D341Med (cell line): ENCODE data around the gene TBC1D24.
"Not testable (repeated sequence)": the region's sequence is repeated elsewhere in the genome, so short reads cannot be mapped to it uniquely, and the experiment has no call there.

Source experiments
- DNase-seq: peaks from one replicate; pipeline ENCODE4 v3.0.0; 2012; ENCODE audit warnings: low spot score

The TBC1D24 gene

GRCh38 chr16:2474877-2475412 lies at the start of gene TBC1D24:
Gene TBC1D24 (plus strand): TSS chr16:2475127. CDS start chr16:2496149, 21,022 bp downstream.
- DNase-seq, result peak; percentile 96

GRCh38 chr16:2425825-2426430 lies 49.0 kb upstream of the TBC1D24 start:
- DNase-seq, result peak; percentile 5

- DNase-seq, result no peak
Measured at GRCh38 chr16:2426941-2427361, 48.0 kb upstream of the TBC1D24 start.

DNA sequence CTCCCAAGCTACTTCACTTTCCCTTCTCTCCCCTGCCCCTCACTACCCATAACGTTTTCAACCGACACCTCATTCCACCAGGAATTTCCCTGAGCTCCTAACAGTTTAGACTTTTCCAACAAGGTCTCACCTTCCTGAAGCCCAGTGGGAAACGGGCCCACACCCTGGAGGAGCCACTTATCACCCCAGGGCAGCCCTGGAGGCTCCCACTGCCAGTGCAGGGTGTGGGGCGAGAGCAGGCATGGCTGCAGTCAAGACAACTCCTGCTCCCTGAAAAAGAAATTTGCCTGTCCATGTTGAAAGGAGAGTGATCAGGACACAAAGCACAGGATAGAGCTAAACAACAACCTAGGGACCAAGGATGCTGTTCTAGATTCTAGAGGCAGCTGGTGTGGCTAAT lies 47.4 kb upstream of the TBC1D24 start:
- DNase-seq, result peak; percentile 8

DNA sequence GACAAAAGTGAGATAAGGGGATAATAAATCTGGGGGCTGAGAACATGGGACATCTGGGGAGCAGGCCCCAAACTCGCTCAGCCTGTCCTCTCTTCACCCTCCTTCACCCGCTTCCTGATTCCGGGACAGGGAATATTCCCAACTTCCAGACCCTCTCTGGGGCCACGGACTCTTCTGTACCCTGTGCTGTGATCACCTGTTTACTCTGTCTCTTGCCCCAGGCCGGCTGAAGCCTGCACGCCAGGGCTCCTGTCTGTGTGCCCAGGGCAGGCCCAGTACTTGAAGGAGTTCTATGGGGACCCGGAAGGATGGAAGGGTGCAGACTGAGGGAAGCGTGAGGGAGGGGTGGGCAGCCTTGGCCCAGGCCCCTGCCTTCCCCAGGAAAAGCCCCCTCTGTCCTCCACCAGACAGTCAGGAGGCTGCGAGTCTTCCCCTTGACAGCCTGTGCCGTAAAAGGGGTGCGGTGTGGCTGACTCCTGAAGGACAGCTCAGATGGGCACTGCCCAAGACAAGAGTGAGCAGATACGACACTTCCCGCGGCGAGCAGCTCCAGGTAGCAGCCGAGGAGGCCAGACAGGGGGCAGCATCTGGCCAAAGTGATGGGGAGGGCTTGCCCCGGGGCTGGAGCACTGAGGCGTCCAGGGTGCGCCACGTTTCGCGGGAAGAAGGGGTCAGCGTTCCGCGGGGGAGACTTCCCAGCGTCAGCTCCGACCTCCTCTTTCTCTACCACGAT lies 46.7 kb upstream of the TBC1D24 start:
- DNase-seq, result no peak

DNA sequence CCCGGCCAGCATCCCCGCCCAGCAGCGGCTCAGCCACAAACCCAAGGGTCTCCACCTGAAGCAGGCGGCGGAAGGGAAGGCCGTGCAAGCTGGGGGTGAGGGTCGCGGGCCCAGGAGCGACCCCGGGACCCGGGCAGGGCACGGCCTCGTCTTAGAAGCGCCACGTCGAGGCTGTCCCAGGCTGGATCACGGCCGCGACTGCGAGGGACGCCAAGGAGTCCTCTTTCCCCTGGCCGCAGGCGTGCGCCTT lies 46.2 kb upstream of the TBC1D24 start:
- no peak for DNase-seq

DNA sequence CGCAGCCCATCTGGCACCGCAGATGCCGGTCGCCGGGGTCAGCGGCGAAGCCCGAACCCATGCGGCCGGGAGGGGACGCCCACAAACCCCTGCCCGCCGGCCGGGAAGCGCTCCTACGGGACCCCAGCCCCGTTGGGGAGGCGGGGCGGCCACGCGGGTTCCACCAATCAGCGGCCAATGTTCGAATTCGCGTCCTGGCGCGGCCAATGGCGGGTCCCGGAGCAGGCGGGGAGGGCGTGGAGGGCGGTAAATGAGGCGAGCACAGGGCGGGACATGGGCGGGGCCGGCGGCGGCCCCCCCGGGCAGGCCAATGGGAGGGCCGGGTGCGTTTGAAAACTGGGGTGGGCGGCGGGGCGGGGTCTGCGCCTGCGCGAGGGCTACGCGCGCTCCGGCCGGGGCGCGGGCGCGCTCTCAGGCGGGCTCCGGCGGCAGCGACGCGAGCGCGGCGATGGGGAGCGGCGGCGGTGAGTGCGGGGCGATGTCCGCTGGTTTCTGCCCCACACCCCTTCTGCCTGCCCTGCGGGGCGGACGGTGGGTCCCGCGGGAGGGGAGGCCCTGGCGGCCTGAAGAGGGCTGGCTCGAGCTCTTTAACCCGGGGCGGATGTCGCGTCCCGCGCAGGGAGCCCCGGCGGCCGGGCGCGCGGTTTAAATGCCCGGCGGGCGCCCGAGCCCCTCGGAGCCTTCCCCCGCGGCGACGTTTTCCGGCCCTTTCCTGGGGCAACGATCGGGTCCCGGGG lies 45.7 kb upstream of the TBC1D24 start, which contains the start of gene CCNF:
Gene CCNF (plus strand): TSS at position 414 of the 737 bp plus-strand sequence. CDS start 35 bp downstream, at position 449.
- peak; percentile 100 for DNase-seq

DNA sequence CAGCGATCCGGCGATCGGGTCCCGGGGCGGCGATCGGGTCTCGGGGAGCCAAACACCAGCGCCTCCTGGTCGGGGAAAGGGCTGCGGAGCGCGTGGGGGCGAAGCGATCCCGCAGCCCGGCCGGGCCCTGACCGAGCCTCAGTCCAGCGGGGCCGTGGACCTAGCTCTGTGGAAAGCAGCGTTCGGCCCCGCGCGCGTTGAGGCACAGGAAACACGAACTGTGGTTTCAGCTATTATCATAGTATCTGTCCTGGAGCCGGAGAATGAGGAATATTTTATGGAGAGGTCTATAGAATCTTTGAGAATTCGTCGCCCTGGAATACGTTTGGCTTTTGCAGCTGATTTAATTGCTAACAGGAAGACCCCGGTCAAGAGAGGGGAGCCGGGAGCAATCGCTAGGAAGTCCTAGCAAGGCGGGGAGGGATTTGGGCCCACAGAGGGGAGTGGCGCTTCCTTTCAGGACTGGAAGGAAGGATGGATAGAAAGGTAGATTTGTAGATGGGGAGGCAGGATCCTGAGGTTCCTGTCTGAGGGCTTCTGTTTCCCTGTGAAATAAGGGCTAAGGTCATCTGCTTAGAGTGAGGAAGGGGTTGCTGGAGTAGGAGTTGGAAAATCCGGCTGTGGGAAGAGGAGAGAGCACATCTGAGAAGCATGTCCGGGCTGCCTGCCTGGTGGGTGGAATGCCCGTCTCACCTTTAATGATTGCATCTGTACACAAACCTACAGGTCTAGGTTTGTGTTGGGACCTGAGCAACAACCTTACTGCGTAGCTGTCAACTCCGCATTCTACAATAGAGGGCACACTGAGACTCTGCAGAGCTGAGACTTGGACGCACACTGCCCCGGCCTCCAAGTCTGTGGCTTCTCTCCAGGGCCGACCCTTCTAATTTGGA lies 44.9 kb upstream of the TBC1D24 start:
- peak; percentile 38 for DNase-seq

DNA sequence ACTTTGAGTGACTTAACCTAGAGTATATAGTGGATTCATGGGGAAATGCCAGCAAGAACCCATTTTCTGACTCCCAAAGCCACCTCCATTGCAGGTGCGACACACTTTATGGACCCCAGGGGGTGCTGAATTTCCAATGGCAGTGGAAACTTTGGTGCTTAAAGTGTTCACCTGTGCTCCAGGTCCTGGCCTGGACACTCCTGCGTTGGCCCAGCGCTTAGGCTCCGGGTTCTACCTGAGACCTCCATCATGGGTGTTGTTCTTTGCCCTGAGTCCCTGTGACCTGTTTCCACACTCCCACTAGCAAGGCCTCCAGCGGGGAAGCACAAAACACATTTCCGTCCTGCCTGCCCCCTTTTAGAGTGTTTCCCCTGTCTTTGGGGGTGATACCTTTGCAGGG lies 42.6 kb upstream of the TBC1D24 start:
- DNase-seq, result no peak

DNA sequence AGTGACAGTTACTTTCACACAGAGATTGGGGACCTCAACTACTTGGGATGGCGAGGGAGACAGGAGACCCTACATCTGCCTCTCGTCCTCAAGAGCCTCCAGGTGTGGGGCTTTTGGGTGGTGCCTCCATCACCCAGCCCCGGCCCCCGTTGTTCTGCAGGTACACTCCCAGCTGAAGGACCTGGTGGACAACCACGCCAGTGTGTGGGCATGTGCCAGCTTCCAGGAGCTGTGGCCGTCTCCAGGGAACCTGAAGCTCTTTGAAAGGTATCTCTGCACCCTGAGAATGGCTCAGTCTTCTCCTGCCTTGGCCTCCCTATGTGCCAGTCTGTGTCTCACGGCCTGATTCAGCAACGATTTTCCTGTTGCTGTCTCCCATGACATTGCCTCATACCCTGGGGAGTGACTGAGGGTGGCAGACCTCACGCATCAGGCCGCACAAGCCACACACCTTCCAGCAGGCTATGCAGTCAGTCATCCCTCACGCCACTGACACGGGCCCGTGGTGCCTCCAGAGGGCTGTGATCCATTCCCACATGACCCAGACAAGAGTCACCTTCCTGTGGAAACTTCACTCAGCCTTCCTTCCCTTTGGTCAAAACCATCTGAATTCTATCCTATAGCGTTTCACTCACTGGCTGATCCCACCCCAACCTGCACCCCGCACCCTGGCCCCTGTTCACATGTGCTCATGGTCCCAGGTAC lies 42.0 kb upstream of the TBC1D24 start:
- no peak for DNase-seq

DNA sequence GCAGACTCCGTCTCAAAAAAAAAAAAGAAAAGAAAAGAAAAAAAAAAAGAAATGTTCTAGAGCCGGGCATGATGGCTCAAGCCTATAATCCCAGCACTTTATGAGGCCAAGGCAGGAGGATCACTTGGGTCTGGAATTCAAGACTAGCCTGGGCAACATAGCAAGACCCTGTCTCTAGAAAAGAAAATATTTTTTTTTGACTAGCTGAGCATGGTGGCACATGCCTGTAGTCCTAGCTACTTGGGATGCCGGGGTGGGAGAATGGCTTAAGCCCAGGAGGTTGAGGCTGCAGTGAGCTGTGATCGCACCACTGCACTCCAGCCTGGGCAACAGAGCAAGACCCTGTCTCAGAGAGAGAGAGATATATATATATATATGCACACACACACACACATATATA lies 39.7 kb upstream of the TBC1D24 start:
- DNase-seq, result not testable (repeated sequence)

GRCh38 chr16:2436110-2436509 lies 38.8 kb upstream of the TBC1D24 start:
- no peak for DNase-seq

- no peak for DNase-seq
Measured at GRCh38 chr16:2437032-2437790, 37.7 kb upstream of the TBC1D24 start.

DNA sequence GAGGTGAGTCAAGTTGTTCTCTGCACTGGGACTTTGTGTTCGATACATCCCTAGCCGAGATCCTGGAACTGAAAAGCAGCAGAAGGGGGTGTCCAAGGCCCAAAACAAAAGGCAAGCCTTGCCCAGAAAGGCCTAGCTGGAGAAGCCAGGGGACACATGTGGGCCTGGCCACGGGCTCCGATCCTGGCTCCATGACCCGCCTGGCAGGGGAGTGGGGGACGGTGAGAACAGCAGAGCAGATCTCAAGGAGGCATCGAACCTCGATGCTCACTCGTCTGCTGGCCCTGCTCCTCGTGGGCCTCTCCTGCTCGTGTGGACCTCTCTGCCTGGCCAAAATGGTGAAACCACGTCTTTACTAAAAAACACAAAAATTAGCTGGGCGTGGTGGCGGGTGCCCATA lies 36.8 kb upstream of the TBC1D24 start:
- DNase-seq, result no peak

- DNase-seq, result no peak
Measured at GRCh38 chr16:2439598-2439997, 35.3 kb upstream of the TBC1D24 start.

- not testable (repeated sequence) for DNase-seq
Measured at GRCh38 chr16:2441143-2441804, 33.7 kb upstream of the TBC1D24 start.

DNA sequence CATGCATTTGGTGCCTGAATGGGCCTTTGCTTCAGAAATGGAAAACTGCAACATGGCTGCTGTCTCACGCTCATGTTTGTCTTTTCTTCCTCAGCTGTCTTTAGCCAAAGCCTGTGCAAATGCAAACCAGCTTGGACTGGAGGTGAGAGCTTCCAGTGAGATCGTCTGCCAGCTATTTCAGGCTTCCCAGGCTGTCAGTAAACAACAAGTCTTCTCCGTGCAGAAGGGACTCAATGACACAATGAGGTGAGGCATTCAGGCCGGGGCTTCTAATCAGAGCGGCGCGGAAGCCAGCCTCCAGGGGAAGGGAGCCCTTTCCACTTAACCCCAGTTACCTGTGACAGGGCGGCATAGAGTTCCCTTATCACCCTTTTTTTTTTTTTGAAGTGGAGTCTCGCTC lies 31.4 kb upstream of the TBC1D24 start:
- no peak for DNase-seq

DNA sequence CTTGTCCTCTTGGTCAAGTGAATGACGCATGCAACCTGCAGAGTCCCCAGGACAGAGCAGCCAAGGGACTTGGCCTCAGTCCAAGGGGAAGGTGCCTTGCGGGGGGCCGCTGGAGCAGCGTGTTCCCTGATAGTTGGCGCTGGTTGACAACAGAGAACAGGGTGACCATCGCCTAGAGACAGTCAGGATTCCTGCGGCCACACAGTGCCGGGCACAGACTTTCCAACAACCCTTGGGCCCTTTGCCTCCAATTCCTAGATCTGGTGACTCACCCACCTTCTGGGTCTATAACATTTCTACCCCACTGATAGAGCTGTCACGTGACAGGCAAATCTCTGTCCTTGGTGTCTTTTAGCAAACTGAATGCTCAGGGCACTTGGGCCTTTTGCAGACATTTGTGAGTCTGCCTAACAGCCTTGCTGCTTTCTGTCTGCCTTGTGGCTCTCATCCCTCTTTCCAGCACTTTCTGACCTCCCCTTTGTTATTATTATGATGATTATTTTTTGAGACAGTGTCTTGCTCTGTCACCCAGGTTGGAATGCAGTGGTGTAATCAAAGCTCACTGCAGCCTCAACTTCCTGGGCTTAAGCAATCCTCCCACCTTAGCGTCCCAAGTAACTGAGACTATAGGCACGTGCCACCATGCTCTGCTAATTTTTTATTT lies 26.9 kb upstream of the TBC1D24 start:
- no peak for DNase-seq

DNA sequence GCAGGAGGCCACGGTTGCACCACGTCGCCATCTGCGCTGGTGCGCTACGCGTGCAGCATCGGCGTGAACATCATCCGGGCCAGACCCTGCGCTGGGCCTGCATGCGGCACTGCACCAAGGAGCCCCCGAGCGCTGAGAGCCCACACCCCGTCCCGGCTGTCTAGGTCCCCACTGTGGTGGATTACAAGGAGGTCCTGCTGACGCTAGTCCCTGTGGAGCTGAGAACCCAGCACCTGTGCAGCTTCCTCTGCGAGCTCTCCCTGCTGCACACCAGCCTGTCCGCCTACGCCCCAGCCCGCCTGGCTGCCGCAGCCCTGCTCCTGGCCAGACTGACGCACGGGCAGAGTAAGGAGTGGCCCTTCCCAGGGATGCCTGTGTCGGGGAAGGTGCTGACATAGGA lies 25.8 kb upstream of the TBC1D24 start:
- DNase-seq, result no peak
